Subcutaneous abdominal adipose tissue (tissue), 5 donors: Measurements from ENCODE around the gene TUBB4B.

Experiments
- H3K27ac ChIP-seq: one replicate; pipeline ENCODE4 v1.7.0; 2013; ENCODE audit warnings: low read depth, mild to moderate bottlenecking, inconsistent platforms, low read length, moderate library complexity
- H3K27me3 ChIP-seq, 5 donors: one replicate each; pipeline ENCODE4 v1.7.0; 2013; ENCODE audit warnings: low read length in 5 of 5, inconsistent platforms in 1 of 5; ENCODE audit not compliant: control insufficient read depth in 5 of 5, insufficient read depth in 4 of 5
- H3K36me3 ChIP-seq, 5 donors: one replicate each; pipeline ENCODE4 v1.7.0; 2013; ENCODE audit warnings: low read length in 5 of 5; ENCODE audit not compliant: control insufficient read depth in 5 of 5, insufficient read depth in 5 of 5
- H3K4me1 ChIP-seq, 5 donors: one replicate each; pipeline ENCODE4 v1.7.0; 2013; ENCODE audit warnings: low read length in 5 of 5, mild to moderate bottlenecking in 3 of 5, moderate library complexity in 1 of 5; ENCODE audit not compliant: control insufficient read depth in 5 of 5, insufficient read depth in 5 of 5
- H3K4me3 ChIP-seq, 5 donors: one replicate each; pipeline ENCODE4 v1.7.0; 2013; ENCODE audit warnings: low read length in 5 of 5, low read depth in 1 of 5
- H3K9ac ChIP-seq, 5 donors: one replicate each; pipeline ENCODE4 v1.7.0; 2013; ENCODE audit warnings: low read length in 5 of 5, mild to moderate bottlenecking in 4 of 5, moderate library complexity in 3 of 5
- H3K9me3 ChIP-seq, 5 donors: one replicate each; pipeline ENCODE4 v1.7.0; 2013; ENCODE audit warnings: low read length in 5 of 5; ENCODE audit not compliant: control insufficient read depth in 5 of 5
- donor health status: healthy.
- donor health status: healthy.
- donor health status: healthy.
- donor health status: healthy.
- donor health status: healthy.

The TUBB4B gene

GRCh38 chr9:137225699-137226331 is 15.3 kb upstream of the TUBB4B start:
- Histone ChIP-seq H3K36me3 (no peaks in the 10 kb centered on the region), H3K9me3 (no peaks in the 10 kb centered on the region), H3K4me1 (peaks cover 0 to 20% (median 18%) of the 10 kb centered on the region in 5 donors), H3K9ac (no peak overlapping the region), H3K4me3 (no peak overlapping the region), H3K27me3 (peaks cover 24 to 41% (median 39%) of the 10 kb centered on the region in 5 donors), H3K27ac (no peak overlapping the region)

GRCh38 chr9:137226338-137227053 is 14.6 kb upstream of the TUBB4B start:
- Histone ChIP-seq H3K4me3 (no peak overlapping the region), H3K36me3 (no peaks in the 10 kb centered on the region), H3K9ac (no peak overlapping the region), H3K27me3 (peaks cover 29 to 47% (median 46%) of the 10 kb centered on the region in 5 donors), H3K4me1 (peaks cover 0 to 18% (median 17%) of the 10 kb centered on the region in 5 donors), H3K27ac (no peak overlapping the region), H3K9me3 (no peaks in the 10 kb centered on the region)

DNA sequence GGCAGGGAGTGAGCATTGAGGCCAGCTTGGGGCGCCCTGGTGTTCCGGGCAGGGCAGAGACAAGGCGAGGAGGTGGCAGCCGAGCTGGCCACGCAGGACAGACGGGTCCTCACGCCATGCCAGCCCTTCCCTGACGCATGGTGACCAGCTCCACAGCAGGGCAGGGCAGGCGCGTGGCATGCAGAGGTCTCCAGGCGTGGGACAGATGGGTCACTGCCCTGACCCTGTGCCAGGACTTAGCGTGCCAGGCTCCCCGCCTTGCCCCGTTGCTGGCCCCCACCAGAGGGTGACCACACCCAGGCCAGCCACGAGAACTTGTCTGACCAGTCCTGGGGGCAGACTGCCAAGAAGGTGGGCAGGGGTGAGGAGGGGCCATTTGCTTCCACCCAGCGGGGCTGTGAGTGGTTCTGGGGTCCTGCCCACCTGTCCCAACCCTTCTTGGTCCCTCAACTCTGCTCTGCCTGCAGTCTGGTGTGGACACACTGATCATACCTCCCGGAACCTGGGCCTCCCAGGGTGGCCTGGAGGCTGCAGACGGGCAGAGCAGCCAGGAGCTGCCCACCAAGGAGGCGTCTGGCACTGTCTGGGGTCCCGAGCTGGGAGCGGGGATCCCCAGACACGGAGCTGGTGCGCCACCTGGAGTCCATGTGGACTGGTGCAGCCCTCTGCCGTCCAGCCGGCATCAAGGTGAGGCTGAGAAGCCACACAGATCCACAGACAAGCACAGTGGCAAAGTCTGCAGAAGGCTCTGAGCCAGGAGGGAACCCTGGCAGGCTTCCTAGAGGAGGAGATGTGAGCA is 13.8 kb upstream of the TUBB4B start, which contains the start of gene RNF224:
Gene RNF224 (plus strand): TSS at position 449 of the 799 bp plus-strand sequence. CDS start 834 bp downstream, outside the sequence.
- H3K36me3 ChIP-seq = no peaks in the 10 kb centered on the region
- H3K27ac ChIP-seq = no peak within 1 kb of the TSS
- no peak within 1 kb of the TSS for H3K9ac ChIP-seq
- peaks cover 0 to 15% (median 14%) of the 10 kb centered on the region in 5 donors for H3K4me1 ChIP-seq
- peaks cover 37 to 55% (median 52%) of the 10 kb centered on the region in 5 donors for H3K27me3 ChIP-seq
- H3K4me3 ChIP-seq = no peak within 1 kb of the TSS
- no peaks in the 10 kb centered on the region for H3K9me3 ChIP-seq

GRCh38 chr9:137227853-137228505 is 13.1 kb upstream of the TUBB4B start:
- Histone ChIP-seq H3K9ac (no peak overlapping the region), H3K27me3 (peaks cover 40 to 59% (median 57%) of the 10 kb centered on the region in 5 donors), H3K4me3 (no peak overlapping the region), H3K9me3 (no peaks in the 10 kb centered on the region), H3K4me1 (peaks cover 0 to 10% (median 9%) of the 10 kb centered on the region in 5 donors), H3K36me3 (no peaks in the 10 kb centered on the region), H3K27ac (no peak overlapping the region)

- Histone ChIP-seq H3K36me3 (no peaks in the 10 kb centered on the region), H3K9ac (no peak overlapping the region), H3K27me3 (peaks cover 43 to 64% (median 61%) of the 10 kb centered on the region in 5 donors), H3K4me1 (peaks cover 0 to 7% (median 7%) of the 10 kb centered on the region in 5 donors), H3K4me3 (no peak overlapping the region), H3K27ac (no peak overlapping the region), H3K9me3 (no peaks in the 10 kb centered on the region)
Observed at GRCh38 chr9:137228506-137228967, 12.6 kb upstream of the TUBB4B start.

DNA sequence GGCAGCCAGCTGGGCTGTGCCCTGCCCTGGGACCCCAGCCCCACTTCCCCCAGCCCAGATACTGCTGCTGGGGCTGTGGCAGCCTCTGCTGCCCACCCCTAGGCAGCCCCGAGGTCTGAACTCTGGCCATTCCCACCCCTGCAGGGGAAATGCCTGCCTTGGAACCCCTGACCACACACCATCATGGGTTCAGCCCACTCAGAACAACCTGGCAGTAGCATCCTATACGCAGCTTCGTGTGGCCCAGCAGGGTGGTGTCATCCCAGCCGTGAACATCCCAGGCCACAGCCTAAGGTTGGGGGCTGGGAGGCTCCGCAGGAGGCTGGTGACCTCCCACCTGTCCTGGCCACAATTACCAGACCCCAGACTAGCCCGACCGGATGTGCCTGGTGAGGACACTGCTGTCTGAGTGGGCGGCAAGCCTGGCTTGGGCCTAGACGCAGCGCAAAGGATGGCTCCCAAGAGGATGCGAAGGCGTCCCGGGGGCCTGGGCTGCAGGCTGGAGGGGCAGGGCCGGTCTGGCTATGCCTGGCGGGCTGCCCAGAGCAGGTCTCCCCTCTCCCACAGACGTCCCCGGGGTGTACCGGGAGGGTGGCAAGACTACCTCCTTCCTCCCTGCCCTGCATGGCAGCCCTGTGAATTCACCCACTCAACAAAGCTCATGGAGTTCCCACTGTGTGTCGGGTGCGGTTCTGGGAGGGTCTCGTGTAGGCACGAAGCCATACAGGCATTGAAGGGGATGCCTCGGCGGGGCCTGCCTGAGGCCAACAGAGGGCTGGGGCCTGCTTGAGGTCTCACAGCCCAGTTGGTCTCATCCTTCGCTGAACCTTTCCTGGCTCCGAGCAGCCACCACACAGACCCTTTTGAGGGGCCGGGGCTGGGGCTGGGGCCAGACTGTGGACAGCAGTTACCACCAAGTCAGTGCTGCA is 11.9 kb upstream of the TUBB4B start:
- Histone ChIP-seq H3K27me3 (peaks cover 45 to 67% (median 64%) of the 10 kb centered on the region in 5 donors), H3K9me3 (no peaks in the 10 kb centered on the region), H3K36me3 (no peaks in the 10 kb centered on the region), H3K4me1 (peaks cover 0 to under 1% (median under 1%) of the 10 kb centered on the region in 5 donors), H3K27ac (no peak overlapping the region), H3K4me3 (no peak overlapping the region), H3K9ac (no peak overlapping the region)

- Histone ChIP-seq H3K9me3 (no peaks in the 10 kb centered on the region), H3K9ac (no peak overlapping the region), H3K4me3 (no peak overlapping the region), H3K27ac (no peak overlapping the region), H3K27me3 (peaks cover 53 to 76% (median 70%) of the 10 kb centered on the region in 5 donors), H3K4me1 (no peaks in the 10 kb centered on the region), H3K36me3 (no peaks in the 10 kb centered on the region)
Observed at GRCh38 chr9:137229903-137230704, 11.0 kb upstream of the TUBB4B start.

DNA sequence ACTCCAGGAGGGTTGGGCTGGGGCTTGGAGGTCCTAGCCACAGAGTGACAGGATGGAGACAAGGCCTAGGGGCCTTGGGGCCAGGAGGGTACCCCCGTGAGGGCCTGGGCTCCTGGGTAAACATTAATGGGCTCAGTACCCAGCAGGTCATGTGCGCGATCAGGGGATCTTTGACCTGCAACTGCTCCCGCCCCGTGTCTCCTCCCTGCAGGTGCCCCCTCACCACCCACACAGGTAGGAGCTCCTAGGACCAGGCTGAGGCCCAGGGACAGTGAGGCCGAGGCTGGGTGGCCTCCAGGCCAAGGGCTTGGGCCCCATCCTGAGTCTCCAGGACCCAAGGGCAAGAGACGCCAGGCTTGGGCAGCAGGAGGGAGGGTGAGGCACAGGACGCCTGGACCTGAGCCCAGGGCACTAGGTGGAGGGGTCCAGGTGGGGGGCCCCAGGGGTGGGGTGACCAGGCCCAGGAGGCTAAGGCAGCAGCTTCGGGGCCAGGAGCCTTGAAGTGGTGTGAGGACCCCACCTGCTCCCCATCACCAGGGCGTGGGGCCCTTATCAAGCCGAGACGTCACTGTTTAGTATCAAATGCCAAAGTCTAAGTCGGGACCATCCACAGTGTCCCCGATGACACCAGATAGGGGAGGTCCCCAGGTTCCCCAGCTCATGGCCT is 10.2 kb upstream of the TUBB4B start, which contains the start of gene SLC34A3:
Gene SLC34A3 (plus strand): TSS at position 197 of the 667 bp plus-strand sequence. CDS start 802 bp downstream, outside the sequence.
- Histone ChIP-seq H3K27me3 (peaks cover 59 to 80% (median 75%) of the 10 kb centered on the region in 5 donors), H3K9me3 (no peaks in the 10 kb centered on the region), H3K9ac (peak within 1 kb of the TSS in 1 of 5 donors; percentile 13), H3K4me3 (no peak within 1 kb of the TSS), H3K36me3 (no peaks in the 10 kb centered on the region), H3K4me1 (peaks cover 0 to 5% (median under 1%) of the 10 kb centered on the region in 5 donors), H3K27ac (no peak within 1 kb of the TSS)
